AG04450 (cell line): ENCODE measurements around the gene KMT2B. TPM values are rescaled to one million over a fixed set of nuclear protein-coding genes. Genes with fewer than 3 reads are reported as not detected.

Experiments
- CTCF ChIA-PET: fragments of 300-600, 350-600 bp; formaldehyde crosslinking; extraction: SDS; loops from one replicate; lab custom pipeline; 2022; ENCODE audit warnings: antibody characterized with exemption, inconsistent platforms; lab: Charles Lee
- POLR2A ChIA-PET: fragments of 350-600 bp; formaldehyde crosslinking; extraction: SDS; loops from one replicate; lab custom pipeline; 2021; ENCODE audit warnings: antibody characterized with exemption, inconsistent platforms; lab: Yijun Ruan, JAX
- DNase-seq: peaks from one replicate; pipeline ENCODE4 v3.0.0-alpha.2; 2011; ENCODE audit warnings: low read depth, low spot score
- H3K27ac ChIP-seq: one replicate; pipeline ENCODE4 v1.5.1; 2012; ENCODE audit warnings: low read depth, low read length, control low read depth
- H3K27me3 ChIP-seq: one replicate; pipeline ENCODE4 v1.6.0; 2012; ENCODE audit warnings: low read length; ENCODE audit not compliant: control insufficient read depth, insufficient read depth
- H3K4me3 ChIP-seq: 2 replicates; pipeline ENCODE4 v1.5.1; 2011; ENCODE audit warnings: mild to moderate bottlenecking, low read depth, low read length, control low read depth
- H3K9me3 ChIP-seq: 2 replicates; pipeline ENCODE4 v1.5.1; 2012; ENCODE audit warnings: low read length; ENCODE audit not compliant: control insufficient read depth, insufficient read depth
- CTCF ChIP-seq: IDR thresholded peaks from 2 replicates; pipeline ENCODE4 v1.5.1; 2011; ENCODE audit warnings: low read depth, low read length, control low read depth, inconsistent platforms
- polyA plus RNA-seq: library from polyadenylated mRNA; depleted of rRNA; stranded (reverse); fragments of >200 nt; gene quantifications from 2 replicates; pipeline ENCODE4 v1.2.3, GENCODE V29; 2011

Gene KMT2B
- polyA plus RNA-seq, 1 experiment: 6.1 TPM

- H3K9me3 ChIP-seq: no peaks in the 10 kb centered on the region
- no peaks in the 10 kb centered on the region for H3K27me3 ChIP-seq
- DNase-seq: no peak
- CTCF ChIA-PET: no interaction called here
- H3K4me3 ChIP-seq: no peak overlapping the region
- TF ChIP-seq CTCF: no peak
- H3K27ac ChIP-seq: no peak overlapping the region
- POLR2A ChIA-PET: interaction anchor here (0.6 kb wide), 1 partner anchor 883 kb away, joined by 3 read pairs; no protein-coding TSS in a partner anchor
Measured at GRCh38 chr19:35782589-35782988, 64.8 kb downstream of the KMT2B start.

GRCh38 chr19:35783469-35784434 lies 65.9 kb downstream of the KMT2B start:
- ChIA-PET POLR2A (no interaction called here), CTCF (no interaction called here)
- DNase-seq: no peak
- no peak for TF ChIP-seq CTCF
- Histone ChIP-seq H3K4me3 (no peak overlapping the region), H3K27ac (no peak overlapping the region), H3K27me3 (no peaks in the 10 kb centered on the region), H3K9me3 (no peaks in the 10 kb centered on the region)

GRCh38 chr19:35784503-35785338 lies 66.9 kb downstream of the KMT2B start:
- no peaks in the 10 kb centered on the region for H3K27me3 ChIP-seq
- CTCF ChIA-PET: no interaction called here
- TF ChIP-seq CTCF: no peak
- no peak overlapping the region for H3K4me3 ChIP-seq
- POLR2A ChIA-PET: no interaction called here
- no peaks in the 10 kb centered on the region for H3K9me3 ChIP-seq
- no peak overlapping the region for H3K27ac ChIP-seq
- DNase-seq: no peak

- no peaks in the 10 kb centered on the region for H3K27me3 ChIP-seq
- POLR2A ChIA-PET: no interaction called here
- no peak overlapping the region for H3K27ac ChIP-seq
- no peak for TF ChIP-seq CTCF
- CTCF ChIA-PET: no interaction called here
- H3K4me3 ChIP-seq: no peak overlapping the region
- no peaks in the 10 kb centered on the region for H3K9me3 ChIP-seq
- DNase-seq: no peak
Measured at GRCh38 chr19:35785339-35785627, 67.5 kb downstream of the KMT2B start.
